Keratinocyte (primary cell): ENCODE measurements around the gene UBE2D2. TPM values are rescaled to one million over a fixed set of nuclear protein-coding genes. Genes with fewer than 3 reads are reported as not detected.

ENCODE experiments used
- DNase-seq: peaks from one replicate; pipeline ENCODE4 v3.0.0-alpha.2; 2011; ENCODE audit warnings: low read depth, missing footprints, low spot score
- FAIRE-seq: peaks from 2 replicates; lab custom pipeline; 2011; peaks lifted over from hg19 to GRCh38; lab: Jason Lieb, UNC
- H2AFZ ChIP-seq: 2 replicates; pipeline ENCODE4 v1.6.0; 2012; ENCODE audit warnings: low read length, control low read depth, inconsistent platforms; ENCODE audit not compliant: control insufficient read depth
- H3K27ac ChIP-seq: 2 replicates; pipeline ENCODE4 v1.5.1; 2011; ENCODE audit warnings: low read length; ENCODE audit not compliant: control insufficient read depth, insufficient read depth
- H3K27me3 ChIP-seq: 3 replicates; pipeline ENCODE4 v1.6.0; 2011; ENCODE audit warnings: low read length; ENCODE audit not compliant: control insufficient read depth, insufficient read depth; ENCODE audit errors: extremely low read depth
- H3K36me3 ChIP-seq, 2 experiments: 2 replicates in 1 of 2; 3 replicates in 1 of 2; pipeline ENCODE4 v1.5.1; 2011; ENCODE audit warnings: low read length in 2 of 2, mild to moderate bottlenecking in 1 of 2; ENCODE audit not compliant: control insufficient read depth in 2 of 2, insufficient read depth in 2 of 2; ENCODE audit errors: extremely low read depth in 1 of 2
- H3K4me1 ChIP-seq: 3 replicates; pipeline ENCODE4 v1.5.1; 2011; ENCODE audit warnings: low read length; ENCODE audit not compliant: control insufficient read depth, insufficient read depth; ENCODE audit errors: extremely low read depth
- H3K4me2 ChIP-seq: 3 replicates; pipeline ENCODE4 v1.6.0; 2011; ENCODE audit warnings: low read depth, low read length; ENCODE audit not compliant: control insufficient read depth, insufficient read depth; ENCODE audit errors: extremely low read depth
- H3K4me3 ChIP-seq, 3 experiments: fragments of 200-600 bp in 1 of 3; sonication (generic) in 1 of 3; 2 replicates in 2 of 3; 3 replicates in 1 of 3; pipeline ENCODE4 v1.5.1; 2011 to 2016; ENCODE audit warnings: low read length in 3 of 3, mild to moderate bottlenecking in 3 of 3, control low read depth in 2 of 3, inconsistent platforms in 1 of 3, low read depth in 1 of 3, mixed read lengths in 1 of 3, mixed run types in 1 of 3, moderate library complexity in 1 of 3; ENCODE audit not compliant: control insufficient read depth in 2 of 3, insufficient read depth in 2 of 3; ENCODE audit errors: extremely low read depth in 1 of 3
- H3K79me2 ChIP-seq: 2 replicates; pipeline ENCODE4 v1.6.0; 2012; ENCODE audit warnings: low read length; ENCODE audit not compliant: control insufficient read depth, insufficient read depth
- H3K9ac ChIP-seq: 3 replicates; pipeline ENCODE4 v1.6.0; 2011; ENCODE audit warnings: low read length; ENCODE audit not compliant: control insufficient read depth, insufficient read depth; ENCODE audit errors: extremely low read depth
- H3K9me1 ChIP-seq: 3 replicates; pipeline ENCODE4 v1.6.0; 2011; ENCODE audit warnings: low read length; ENCODE audit not compliant: control insufficient read depth, insufficient read depth; ENCODE audit errors: extremely low read depth
- H3K9me3 ChIP-seq: 2 replicates; pipeline ENCODE4 v1.5.1; 2012; ENCODE audit warnings: low read depth, low read length; ENCODE audit not compliant: control insufficient read depth
- H4K20me1 ChIP-seq: 3 replicates; pipeline ENCODE4 v1.6.0; 2011; ENCODE audit warnings: low read length; ENCODE audit not compliant: control insufficient read depth, insufficient read depth; ENCODE audit errors: extremely low read depth
- EZH2 ChIP-seq: IDR thresholded peaks from one replicate; pipeline ENCODE4 v1.6.1; 2012; ENCODE audit warnings: inconsistent platforms, mild to moderate bottlenecking, low read length, moderate library complexity
- dilution Hi-C: fragments of 300-500 bp; cut with MboI; formaldehyde crosslinking; loops from one replicate; pipeline ENCODE4 v1.7.0; 2020; ENCODE audit warnings: low sequenced_read_pairs; ENCODE audit not compliant: extremely low pct_ligation_motif_present
- polyA plus RNA-seq, 5 experiments: library from polyadenylated mRNA; depleted of rRNA in 3 of 5; stranded (reverse) in 3 of 5; stranded (forward) in 1 of 5; unstranded in 1 of 5; fragments of >200 nt; gene quantifications; 1 replicate in 1 of 5; 2 replicates in 3 of 5; 3 replicates in 1 of 5; pipeline versions ENCODE4 v1.2.1 to v1.2.3, GENCODE V29; 2011 to 2012; ENCODE audit warnings: missing spikeins in 2 of 5, low read depth in 1 of 5, low replicate concordance in 1 of 5
- TF ChIP-seq, protein P1 (sequence below), 3 experiments: IDR thresholded peaks in 1 of 3; conservative IDR thresholded peaks in 1 of 3; optimal IDR thresholded peaks in 1 of 3; 2 replicates in 2 of 3; 3 replicates in 1 of 3; pipeline versions ENCODE3 to v1.5.1; 2011; ENCODE audit warnings: low read length in 3 of 3, mild to moderate bottlenecking in 3 of 3, moderate library complexity in 2 of 3, control low read depth in 1 of 3, inconsistent platforms in 1 of 3; ENCODE audit not compliant: insufficient read depth in 2 of 3; ENCODE audit errors: extremely low read depth in 1 of 3

The UBE2D2 gene
- polyA plus RNA-seq, 1 donor (not counting 4 experiments of a cell fraction or from before 2014, with no cell fraction given): 127 TPM

- dilution Hi-C loops: no loop called here
- peaks cover 25% of the 10 kb centered on the region for H3K4me1 ChIP-seq
- no peak overlapping the region for H3K9ac ChIP-seq
- TF ChIP-seq EZH2: no peak
- TF ChIP-seq, protein P1, sequence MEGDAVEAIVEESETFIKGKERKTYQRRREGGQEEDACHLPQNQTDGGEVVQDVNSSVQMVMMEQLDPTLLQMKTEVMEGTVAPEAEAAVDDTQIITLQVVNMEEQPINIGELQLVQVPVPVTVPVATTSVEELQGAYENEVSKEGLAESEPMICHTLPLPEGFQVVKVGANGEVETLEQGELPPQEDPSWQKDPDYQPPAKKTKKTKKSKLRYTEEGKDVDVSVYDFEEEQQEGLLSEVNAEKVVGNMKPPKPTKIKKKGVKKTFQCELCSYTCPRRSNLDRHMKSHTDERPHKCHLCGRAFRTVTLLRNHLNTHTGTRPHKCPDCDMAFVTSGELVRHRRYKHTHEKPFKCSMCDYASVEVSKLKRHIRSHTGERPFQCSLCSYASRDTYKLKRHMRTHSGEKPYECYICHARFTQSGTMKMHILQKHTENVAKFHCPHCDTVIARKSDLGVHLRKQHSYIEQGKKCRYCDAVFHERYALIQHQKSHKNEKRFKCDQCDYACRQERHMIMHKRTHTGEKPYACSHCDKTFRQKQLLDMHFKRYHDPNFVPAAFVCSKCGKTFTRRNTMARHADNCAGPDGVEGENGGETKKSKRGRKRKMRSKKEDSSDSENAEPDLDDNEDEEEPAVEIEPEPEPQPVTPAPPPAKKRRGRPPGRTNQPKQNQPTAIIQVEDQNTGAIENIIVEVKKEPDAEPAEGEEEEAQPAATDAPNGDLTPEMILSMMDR (optimal IDR thresholded peaks at IDR 0.05 in 1 of 3, IDR thresholded peaks at IDR 0.05 in 1 of 3, conservative IDR thresholded peaks at IDR 0.05 in 1 of 3; ENCODE audit: extremely low read depth in 1 of 3, insufficient read depth in 2 of 3, low read length in 3 of 3): no peak
- DNase-seq: no peak
- no peak overlapping the region for H2AFZ ChIP-seq
- no peaks in the 10 kb centered on the region for H3K9me1 ChIP-seq
- peaks cover 4% of the 10 kb centered on the region for H4K20me1 ChIP-seq
- H3K79me2 ChIP-seq: no peaks in the 10 kb centered on the region
- no peak overlapping the region for H3K27ac ChIP-seq
- no peak for FAIRE-seq
- H3K4me2 ChIP-seq: no peak overlapping the region
- H3K9me3 ChIP-seq: no peaks in the 10 kb centered on the region
- H3K36me3 ChIP-seq: no peaks in the 10 kb centered on the region
- H3K27me3 ChIP-seq: no peaks in the 10 kb centered on the region
- H3K4me3 ChIP-seq: no peak overlapping the region
These were observed 77.8 kb downstream of the UBE2D2 start for GRCh38 chr5:139638736-139639618.

DNA sequence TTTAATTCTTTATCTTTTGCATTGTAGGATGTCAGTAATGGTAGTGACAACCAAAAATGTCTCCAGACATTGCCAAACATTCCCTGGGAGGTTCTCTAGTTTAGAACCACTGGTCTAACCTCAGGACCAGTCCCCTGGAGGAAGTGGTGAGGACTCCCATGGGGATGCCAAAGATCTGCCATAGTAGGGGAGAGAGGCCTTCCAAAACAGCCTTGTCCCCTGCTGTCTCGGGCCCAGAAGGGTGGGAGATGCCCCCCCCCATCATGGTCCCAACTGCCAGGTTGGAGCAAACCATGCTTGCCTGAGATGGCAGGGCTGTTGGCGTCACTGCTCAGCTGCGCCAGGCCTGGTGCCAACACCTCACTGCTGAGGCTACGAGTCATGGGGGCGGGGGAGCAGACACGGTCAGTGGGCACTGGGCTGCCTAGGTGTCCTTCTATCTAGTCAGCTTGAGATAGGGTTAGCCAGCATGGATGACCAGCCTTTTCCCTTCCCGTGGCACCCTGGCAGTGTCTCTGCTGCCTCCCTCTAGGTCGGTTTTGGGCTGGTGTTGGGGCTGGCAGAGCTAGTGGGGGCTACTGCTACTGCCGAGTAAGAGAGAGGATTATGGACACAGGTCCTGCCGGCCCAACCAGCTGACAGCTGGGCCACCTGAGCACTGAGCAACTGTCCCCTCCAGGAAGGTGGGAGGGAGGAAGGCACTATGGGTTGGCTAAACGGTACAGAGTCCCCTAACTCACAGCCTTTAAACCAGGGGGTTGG, 78.7 kb downstream of the UBE2D2 start:
- Histone ChIP-seq H3K4me3 (no peak overlapping the region), H3K27ac (no peak overlapping the region), H3K36me3 (no peaks in the 10 kb centered on the region), H3K9me3 (no peaks in the 10 kb centered on the region), H3K4me1 (peaks cover 25% of the 10 kb centered on the region), H3K27me3 (no peaks in the 10 kb centered on the region), H2AFZ (no peak overlapping the region), H3K9me1 (no peaks in the 10 kb centered on the region), H4K20me1 (peaks cover 4% of the 10 kb centered on the region), H3K4me2 (no peak overlapping the region), H3K79me2 (no peaks in the 10 kb centered on the region), H3K9ac (no peak overlapping the region)
- DNase-seq: no peak
- TF ChIP-seq EZH2: no peak
- TF ChIP-seq, protein P1 (optimal IDR thresholded peaks at IDR 0.05 in 1 of 3, IDR thresholded peaks at IDR 0.05 in 1 of 3, conservative IDR thresholded peaks at IDR 0.05 in 1 of 3; ENCODE audit: extremely low read depth in 1 of 3, insufficient read depth in 2 of 3, low read length in 3 of 3): no peak
- dilution Hi-C loops: no loop called here
- no peak for FAIRE-seq
